HG02973 (cell line): Measurements from ENCODE around the gene NGEF.
"Not testable (repeated sequence)": the region's sequence is repeated elsewhere in the genome, so short reads cannot be mapped to it uniquely, and the experiment has no call there.

Source experiments
- ATAC-seq: cut with Tn5 transposase; IDR thresholded peaks from one replicate; pipeline ENCODE4 v1.9.1; 2021; ENCODE audit warnings: moderate library complexity; ENCODE audit not compliant: unreplicated experiment

The NGEF gene

DNA sequence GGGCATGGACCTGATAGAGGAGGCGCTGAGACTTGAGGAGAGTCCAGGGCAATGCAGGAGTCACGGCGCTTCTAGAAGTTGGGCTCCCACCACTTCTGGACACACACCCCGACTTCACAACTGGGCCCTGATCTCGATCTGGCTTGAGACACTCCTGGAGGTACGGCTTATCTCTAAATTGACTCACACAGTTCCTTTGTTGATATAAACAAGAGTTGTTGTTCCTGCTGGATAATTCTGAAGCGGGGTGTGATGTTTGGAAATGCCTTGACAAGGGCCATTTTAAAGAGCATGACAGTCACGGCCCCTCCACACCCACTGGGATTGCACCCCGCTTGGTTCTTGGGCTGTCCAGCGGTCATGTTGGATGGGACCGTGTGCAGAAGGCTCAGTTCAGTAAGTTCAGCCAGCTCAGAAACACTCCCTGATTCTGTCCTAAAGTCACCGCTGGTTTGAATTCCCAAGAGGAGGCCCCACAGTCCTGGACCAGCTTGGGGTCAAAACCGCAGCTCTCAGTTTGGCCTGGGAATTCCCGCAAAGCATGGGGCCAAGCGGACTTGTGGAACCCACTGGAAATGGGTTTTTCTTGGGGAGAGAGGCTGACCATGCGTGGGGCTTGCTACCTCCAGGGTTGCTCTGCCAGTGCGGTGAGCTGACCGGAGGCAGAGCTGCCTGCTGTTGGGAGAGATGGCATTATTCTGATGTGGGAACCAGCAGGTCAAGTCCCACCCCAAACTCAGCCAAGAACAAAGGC lies 10.1 kb upstream of the NGEF start:
- no peak for ATAC-seq

DNA sequence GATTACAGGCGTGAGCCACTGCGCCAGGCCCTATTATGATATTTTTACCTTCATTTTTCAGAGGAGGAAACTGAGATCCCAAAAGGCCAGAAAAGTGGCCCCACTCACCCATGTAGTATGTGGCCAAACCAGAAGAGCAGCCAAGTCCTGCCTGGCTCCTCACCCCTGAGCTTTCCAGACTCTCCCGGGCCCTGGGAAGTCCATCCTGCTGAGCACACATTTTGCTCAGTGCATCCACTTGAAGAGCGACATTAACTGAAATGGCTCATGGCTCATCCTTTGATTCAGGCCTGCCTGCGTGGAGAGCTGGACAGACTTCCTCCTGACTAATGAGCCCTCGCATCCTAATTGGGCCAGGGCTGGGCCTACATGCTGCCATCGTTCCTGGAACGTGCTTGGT lies 9.5 kb upstream of the NGEF start:
- ATAC-seq, result no peak

DNA sequence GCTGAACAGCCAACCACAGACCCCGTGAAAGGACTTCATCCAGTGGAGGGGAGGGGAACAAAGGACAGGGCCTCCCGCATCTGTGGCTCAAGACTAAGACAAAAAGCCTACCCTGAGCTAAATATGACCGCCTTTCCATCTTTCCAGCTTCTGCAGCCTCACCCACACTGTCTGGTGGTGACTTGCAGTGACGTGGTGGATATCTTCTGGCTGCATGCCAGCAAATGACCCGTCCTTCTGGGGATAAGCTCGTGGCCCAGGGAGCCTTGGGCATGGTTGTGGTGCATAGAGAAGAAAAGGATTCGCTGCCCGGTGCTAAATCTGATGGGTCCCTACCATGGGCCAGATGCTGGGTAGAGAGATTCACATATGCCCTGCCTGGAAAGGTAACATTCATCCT lies 8.7 kb upstream of the NGEF start:
- no peak for ATAC-seq

DNA sequence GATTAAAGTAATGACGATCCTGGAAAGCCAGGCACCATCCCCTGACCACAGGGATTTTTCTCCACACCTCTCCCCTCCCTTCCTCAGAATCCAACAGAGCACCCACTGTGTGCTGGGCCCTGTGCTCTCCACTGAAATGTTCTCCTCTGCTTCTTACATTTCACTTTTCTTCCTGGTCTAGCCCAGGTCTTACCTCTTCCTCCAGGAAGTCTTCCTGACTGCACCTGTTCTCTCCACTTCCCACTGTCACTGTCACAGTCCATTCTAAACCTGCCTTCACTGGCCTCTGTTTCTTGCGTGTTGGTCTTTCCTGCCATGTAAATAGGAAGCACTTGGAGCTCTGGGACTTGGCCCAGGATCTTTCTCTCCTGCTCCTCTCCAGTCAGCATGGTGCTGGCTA lies 7.4 kb upstream of the NGEF start:
- ATAC-seq, result no peak

DNA sequence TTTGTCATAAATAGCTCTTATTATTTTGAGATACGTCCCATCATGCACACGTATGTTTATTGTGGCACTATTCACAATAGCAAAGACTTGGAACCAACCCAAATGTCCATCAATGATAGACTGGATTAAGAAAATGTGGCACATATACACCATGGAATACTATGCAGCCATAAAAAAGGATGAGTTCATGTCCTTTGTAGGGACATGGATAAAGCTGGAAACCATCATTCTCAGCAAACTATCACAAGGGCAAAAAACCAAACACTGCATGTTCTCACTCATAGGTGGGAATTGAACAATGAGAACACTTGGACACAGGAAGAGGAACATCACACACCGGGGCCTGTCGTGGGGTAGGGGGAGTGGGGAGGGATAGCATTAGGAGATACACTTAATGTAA lies 6.6 kb upstream of the NGEF start:
- not testable (repeated sequence) for ATAC-seq

DNA sequence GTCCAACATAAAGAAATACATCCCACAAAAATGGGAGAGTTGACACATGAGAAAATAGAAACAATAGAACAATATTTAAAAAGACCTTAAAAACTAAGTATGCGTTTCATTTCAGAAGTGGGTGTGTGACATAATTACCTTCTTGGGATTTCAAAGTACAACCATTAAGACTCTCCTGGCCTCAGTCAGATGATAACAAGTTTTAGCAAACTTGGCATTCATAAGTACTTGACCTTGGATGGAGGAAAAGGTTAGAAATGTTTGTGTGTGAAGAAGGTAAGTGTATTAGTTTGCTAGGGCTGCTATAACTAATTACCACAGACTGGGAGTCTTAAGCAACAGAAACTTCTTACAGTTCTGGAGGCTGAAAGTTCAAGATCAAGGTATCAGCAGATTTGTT lies 4.9 kb upstream of the NGEF start:
- no peak for ATAC-seq

DNA sequence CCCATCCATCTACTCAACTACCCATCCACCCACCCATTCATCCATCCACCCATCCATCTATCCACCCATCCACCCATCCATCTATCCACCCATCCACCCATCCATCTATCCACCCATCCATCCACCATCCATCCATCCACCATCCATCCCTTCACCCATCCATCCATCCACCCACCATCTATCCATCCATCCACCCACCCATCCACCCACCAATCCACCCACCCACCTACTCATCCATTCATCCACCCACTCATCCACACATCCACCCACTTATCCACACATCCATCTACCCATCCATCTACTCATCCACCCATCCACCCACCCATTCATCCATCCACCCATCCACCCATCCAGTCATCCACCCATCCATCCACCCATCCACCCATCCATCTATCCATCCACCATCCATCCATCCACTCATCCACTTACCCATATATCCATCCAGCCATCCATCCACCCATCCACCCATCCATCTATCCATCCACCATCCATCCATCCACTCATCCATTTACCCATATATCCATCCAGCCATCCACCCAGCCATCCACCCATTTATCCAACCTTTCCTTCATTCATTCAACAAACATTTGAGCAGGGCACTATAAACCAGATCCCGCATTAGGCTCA lies 2.1 kb upstream of the NGEF start:
- ATAC-seq, result no peak

DNA sequence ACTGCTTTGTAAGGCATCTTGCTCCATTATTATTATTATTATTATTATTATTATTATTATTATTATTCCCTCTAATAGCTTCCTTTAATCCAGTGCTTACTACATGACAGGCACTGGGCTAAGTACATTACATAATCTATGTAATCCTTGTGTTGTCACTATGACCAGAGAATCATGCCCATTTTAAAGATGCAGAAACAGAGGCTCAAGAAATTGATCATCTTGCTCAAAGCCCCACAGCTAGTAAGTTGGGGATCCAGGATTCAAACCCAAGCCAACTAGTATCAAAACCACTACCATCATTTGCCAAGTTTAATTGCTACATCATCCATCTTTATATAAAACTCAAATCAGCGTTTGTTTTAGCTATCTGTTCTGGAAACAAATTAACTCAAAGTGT lies 594 bp upstream of the NGEF start:
- no peak for ATAC-seq

DNA sequence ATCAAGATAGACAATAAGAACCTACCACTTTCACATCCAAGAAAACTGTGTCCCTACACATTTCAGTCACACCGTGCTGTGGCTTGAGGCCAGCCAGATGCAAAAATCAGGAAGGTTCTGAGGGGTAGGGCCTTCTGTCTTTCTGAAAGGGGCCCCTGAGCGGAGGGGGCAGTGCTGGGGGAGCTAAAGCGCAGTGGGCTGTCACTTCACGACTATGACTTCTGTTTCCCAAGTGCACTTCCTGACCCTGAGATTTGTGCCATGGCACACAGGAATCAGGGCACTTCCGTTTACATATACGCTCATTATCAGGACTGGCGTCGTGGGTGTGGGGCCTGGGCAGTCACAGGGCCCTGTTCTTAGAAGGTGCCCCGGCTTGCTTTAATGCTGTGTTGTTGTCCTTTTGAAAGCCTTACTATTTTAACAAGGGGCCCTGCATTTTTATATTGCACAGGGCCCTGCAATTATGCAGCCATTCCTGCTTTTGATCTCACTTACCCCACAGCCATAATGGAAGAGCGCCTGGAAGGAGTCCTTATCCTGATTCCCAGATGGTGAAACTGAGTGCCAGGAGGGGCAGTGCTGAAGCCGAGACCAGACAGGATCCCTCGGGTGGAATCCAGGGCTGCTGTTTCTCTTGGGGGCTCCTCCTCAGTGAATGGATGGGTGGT lies 620 bp downstream of the NGEF start:
- no peak for ATAC-seq

DNA sequence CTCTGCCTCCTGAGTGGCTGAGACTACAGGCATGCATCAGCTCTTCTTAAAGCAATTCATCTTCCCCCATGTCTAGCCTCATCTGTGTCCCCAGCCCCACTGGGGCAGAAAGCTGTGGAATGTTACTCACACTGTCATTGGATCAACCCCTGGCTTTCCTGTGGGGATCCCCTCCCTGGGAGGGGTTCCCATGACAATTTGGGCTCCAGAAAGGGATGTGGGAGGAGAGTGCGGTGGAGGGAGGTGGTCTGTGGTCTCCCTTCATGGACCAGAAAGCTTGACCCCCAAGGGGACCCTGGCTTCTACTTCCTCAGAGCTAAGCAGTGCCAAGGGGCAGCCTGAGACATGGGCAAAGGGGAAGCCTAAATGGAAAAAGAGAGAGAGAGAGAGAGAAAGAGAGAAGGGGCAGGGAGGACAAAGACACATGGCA lies 1.3 kb downstream of the NGEF start:
- no peak for ATAC-seq

DNA sequence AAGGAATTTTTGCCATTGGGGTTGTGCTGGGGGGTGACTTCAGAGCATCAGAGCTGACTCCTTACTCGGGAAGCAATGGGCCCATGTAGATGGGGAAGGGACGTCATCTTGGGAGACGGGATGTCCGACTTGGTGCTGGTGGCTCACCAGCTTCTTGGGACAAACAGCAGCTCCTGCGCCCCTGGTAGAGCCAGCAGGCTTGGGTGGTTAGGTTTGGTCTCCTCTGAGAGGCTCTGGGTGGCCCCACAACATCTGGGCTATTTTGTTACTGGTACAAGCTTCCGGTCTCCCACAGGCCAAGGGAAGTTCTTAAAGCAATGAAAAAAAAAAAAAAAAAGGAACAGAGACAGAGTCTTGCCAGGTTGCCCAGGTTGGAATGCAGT lies 1.8 kb downstream of the NGEF start:
- no peak for ATAC-seq

DNA sequence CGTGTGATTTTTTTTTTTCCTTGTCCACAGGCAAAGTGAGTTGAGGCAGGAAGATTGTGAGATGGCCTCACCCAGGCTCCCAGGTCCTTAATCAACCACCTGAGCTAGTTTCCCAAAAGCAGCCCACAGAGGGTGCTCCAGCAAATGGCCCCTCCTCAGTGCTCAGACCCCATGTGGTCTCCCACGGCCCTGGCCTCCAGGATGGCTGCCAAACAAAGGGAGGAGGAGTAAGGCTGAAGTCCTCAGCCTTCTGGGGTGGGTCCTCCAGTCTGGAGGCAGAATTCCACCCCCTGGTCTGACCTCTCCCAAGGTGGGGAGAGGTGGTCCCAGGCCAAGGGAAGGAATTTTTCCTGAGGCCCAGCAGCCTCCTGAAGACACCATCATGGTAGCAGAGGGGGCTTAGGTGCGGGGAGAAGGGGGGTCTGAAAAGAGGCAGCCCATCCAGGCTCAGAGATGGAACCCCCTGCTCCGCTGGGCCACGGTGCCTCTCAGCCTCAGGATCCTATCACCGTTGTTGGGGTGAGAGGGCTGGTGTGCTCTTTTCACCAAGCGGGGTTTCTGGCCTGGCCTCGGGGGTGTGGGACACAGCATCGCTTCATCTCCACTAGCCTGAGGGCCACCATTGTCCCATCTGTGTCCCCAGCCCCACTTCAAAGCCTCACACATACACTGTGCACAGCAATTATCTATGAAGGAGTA lies 2.3 kb downstream of the NGEF start:
- ATAC-seq, result no peak

DNA sequence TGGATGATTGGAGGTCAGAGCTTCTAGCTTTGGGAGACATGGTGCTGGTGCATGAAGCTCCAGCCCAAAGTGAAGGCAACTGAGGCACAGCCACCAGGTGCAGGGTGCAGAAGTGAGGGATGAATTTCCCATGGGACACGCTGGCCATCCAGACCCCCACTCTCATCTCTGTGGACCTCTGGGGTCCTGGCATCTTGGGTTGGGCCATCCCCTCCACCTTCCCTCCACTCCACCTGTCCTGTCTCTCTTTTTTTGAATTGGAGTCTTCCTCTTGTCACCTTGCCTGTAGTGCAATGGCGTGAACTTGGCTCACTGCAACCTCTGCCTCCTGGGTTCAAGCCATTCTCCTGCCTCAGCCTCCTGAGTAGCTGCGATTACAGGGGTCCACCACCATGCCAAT lies 3.4 kb downstream of the NGEF start:
- ATAC-seq, result no peak

DNA sequence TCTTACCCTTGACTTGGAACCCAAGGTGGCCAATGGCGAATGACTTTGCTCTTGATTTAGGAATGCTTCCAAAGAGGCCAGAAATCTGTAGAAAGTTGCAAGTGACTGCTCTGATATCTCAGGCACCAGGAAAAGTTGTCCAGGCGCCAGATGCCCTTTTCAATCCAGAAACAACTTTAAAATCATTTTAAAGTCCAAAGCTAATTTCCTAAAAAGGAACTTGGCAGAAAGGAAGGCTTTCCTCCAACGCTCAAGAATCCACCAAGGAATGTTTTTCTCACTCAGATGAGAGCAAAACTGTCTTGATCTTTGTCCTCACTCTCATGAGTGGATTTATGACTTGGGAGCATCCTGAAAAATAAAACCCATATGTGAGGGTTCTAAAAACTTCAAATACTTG lies 5.3 kb downstream of the NGEF start:
- ATAC-seq, result no peak

DNA sequence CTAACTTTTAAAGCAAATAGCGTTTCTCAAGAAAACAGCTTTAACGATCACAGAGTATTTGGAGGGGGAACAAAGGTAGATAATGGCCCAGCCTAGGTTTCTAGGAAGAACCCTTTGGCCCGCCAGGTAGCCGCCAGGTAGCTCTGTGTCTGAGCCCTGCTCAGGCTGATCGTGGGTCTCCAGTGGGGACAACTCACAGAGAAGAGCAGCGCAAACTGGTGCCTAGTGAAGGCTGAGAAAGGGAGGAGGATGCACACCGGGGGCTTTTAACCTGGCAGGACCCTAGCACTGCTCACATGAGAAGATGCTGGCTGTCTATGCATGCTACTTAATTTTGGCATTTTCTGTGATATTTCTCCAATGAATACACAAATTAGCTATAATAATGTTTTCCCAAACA lies 5.8 kb downstream of the NGEF start:
- ATAC-seq, result no peak

DNA sequence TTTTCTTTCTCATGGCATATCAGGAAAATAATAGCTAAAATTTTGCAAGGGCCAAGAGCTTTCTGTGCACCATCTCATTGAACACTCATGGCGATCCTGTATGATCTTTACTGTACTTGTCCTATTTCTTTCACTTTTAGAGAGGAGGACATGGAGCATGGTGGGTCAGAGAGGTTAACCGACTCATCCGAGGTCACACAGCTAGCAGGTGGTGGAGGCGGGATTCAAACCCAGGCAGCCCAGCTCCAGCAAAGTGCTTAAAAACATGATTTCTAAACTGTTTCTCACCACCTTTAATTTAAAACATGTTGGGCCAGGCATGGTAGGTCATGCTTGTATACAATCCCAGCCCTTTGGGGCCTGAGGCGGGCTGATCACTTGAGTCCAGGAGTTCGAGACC lies 6.4 kb downstream of the NGEF start:
- no peak for ATAC-seq

DNA sequence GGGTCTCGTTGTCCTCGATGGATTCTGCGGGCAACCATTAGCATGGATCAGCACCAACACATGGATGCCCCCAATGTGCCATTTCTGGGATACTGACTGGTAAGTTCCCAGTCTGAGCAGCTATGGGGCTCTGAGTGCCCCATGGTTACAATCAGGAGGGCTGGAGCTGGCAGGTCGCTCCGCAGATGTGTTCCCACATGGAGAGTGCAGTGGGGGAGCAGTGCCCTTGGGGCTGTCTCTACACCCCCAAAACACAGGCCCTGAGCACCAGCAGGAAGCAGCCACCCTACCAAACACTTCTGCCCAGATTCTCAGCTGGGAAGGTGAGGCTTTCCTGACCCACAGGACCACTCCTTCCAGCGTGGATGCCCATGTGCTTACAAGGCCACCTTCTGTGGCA lies 8.0 kb downstream of the NGEF start:
- ATAC-seq, result no peak

DNA sequence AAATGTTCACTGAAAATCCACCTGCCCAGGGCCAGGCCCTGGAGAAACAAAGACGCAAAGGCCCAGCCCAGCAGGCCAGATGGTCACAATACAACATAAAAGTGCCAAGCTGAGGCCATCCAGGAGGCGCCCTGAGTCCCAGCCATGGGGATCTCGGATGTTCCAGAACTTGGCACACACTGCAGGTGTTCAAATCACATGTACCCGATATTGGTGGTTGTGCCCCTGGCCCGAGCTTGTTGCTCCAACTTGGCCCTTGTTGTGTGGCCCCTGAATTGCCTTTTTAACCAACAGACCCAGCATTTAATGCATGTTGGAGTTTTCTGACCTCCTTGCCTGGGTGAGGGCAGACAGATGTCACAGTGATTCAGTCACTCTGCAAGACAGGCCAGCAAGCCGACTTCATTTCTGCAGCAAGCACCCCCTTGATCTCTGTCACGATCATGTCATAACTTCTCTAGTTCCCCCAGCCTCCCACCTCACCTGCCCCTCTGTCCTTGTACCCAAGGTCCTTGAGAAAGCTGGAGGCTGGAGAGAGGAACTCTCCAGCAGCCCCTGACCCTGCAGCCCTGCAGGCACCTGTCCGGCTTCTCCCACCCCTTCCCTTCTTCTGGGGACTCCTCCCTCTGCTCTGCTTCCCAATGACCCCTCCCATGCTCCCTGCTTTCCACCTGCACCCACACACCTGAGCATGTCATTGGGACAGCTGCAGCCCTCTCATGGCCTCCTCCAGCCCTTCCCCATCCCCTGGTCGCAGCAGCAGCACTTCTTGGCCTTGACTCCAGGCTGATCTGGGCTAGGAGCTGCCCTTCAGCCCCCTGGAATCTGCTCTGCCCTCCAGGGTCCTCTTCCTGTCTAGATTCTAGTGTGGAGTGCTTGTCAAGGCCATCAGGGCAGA lies 9.1 kb downstream of the NGEF start:
- ATAC-seq, result no peak

DNA sequence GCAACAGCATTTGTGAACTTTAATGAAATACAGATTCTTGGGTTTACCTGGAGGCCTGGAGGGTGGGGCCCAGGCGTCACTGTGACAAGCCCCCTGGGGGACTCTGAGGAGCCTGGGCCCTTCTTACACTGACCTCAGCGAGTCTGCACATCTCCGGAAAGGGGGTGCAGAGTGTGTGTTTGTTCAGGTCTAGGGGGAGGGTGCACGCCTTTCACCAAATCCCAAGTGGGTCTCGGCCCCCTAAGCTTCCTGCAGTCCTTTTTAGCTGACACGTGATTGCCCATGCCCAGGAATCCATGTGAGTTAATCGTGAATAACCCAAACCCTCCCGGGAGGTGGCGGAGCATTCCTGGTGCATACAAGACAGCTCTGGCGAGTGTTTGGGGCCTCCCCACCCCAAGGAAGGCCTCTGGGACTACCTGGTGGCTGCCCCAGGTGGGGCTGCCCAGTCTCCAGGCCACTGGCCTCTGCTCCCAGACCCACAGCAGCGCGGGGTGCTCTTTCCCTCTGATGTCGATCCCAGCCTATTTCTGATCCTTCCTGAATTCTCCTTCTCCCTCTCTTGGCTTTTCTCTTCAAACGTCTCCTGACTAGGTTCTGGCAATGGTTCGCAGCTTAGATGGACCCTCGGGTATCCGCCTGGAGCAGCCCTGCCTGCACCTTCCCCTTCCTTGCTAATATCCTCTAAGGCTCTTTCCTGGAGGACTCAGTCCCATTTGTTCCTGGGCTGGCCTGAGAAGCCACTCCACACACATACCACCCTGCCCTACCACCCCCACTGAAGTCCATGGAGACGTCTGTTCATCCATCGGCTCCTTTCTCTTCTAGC lies 10.0 kb downstream of the NGEF start:
- no peak for ATAC-seq
